Upper lobe of right lung (tissue), 1 donor: ENCODE measurements around the gene ITGBL1. TPM values are rescaled to one million over a fixed set of nuclear protein-coding genes. Genes with fewer than 3 reads are reported as not detected.

Source experiments
- ATAC-seq: fragments of 200-7000 bp; cut with Tn5 transposase; one replicate; pipeline ENCODE4 v1.9.1; 2020; ENCODE audit warnings: mild to moderate bottlenecking, moderate library complexity
- DNase-seq: peaks from one replicate; pipeline ENCODE4 v3.0.0-alpha.2; 2020
- H3K27ac ChIP-seq: fragments of 200-600 bp; one replicate; pipeline ENCODE4 v1.8.0; 2022
- H3K27me3 ChIP-seq: fragments of 200-600 bp; one replicate; pipeline ENCODE4 v1.8.0; 2022; ENCODE audit warnings: mild to moderate bottlenecking
- H3K36me3 ChIP-seq: fragments of 200-600 bp; one replicate; pipeline ENCODE4 v1.8.0; 2022
- H3K4me1 ChIP-seq: fragments of 200-600 bp; one replicate; pipeline ENCODE4 v1.8.0; 2022
- H3K4me3 ChIP-seq: fragments of 200-600 bp; one replicate; pipeline ENCODE4 v1.8.0; 2022; ENCODE audit warnings: mild to moderate bottlenecking
- H3K9me3 ChIP-seq: fragments of 200-600 bp; one replicate; pipeline ENCODE4 v1.8.0; 2022
- intact Hi-C: fragments of 100-400 bp; cut with DNase I; formaldehyde crosslinking; loops from one replicate; pipeline ENCODE4 v1.11.0; 2022
- total RNA-seq: library from RNA; stranded (reverse); fragmentation: NEBNext Ultra II Directional; extraction: Animal tissue kit (Norgen Biotek cat#: 25700); gene quantifications from one replicate; pipeline ENCODE4 v1.2.1, GENCODE V29; 2021
- TF ChIP-seq, protein P1 (sequence below): fragments of 200-600 bp; IDR thresholded peaks from one replicate; pipeline ENCODE4 v1.8.0; 2022; ENCODE audit warnings: antibody characterized with exemption
- donor health status: DM: no; HTN: yes; CAD: no; lungs with severe emphysema.

Gene ITGBL1
- total RNA-seq, 1 donor from 2014 or later = 43.6 TPM

DNA sequence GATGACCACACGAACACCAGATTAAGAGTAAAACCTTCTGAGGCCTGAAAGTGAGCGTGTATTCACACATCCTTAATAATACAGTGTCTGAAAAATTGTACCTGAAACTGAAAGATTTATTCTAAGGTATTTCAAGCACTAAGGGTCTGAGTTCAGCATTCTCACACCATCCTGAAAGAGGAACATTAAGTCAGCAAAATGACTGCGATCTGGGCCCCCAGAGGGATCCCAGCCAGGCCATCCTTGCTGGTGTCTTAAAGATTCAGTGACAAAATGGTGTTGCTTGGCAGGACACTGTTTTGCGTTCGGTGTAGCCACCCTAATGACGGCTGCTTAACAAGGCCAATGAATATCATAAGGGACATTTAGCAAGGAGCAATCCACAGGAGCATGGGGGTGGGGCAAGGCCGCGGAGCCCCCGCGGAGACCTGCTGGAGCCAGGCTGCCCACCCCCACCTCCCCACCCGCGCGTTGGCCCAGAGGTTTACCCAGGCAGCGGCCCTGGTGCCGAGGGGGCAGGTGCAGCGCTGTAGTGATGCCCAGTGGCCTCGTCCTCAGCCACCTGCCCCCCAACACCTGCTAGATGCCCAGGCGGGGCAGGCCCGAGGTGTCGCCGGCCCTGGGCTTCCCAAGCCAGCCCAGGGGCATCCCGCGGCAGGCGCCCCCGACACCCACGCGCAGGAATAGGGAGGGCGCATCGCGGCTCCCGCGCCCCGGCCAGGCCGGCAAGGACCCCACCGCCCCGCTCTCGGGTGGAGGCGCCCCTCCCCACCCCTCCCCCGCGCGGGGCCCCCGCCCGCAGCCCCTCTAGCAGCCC lies 36.9 kb upstream of the ITGBL1 start:
- Histone ChIP-seq H3K4me3 (peak overlapping the region; percentile 52), H3K27me3 (peaks cover 25% of the 10 kb centered on the region), H3K9me3 (no peaks in the 10 kb centered on the region), H3K27ac (no peak overlapping the region), H3K36me3 (no peaks in the 10 kb centered on the region), H3K4me1 (no peaks in the 10 kb centered on the region)
- ATAC-seq (peak; percentile 44), DNase-seq (no peak)
- TF ChIP-seq, protein P1, sequence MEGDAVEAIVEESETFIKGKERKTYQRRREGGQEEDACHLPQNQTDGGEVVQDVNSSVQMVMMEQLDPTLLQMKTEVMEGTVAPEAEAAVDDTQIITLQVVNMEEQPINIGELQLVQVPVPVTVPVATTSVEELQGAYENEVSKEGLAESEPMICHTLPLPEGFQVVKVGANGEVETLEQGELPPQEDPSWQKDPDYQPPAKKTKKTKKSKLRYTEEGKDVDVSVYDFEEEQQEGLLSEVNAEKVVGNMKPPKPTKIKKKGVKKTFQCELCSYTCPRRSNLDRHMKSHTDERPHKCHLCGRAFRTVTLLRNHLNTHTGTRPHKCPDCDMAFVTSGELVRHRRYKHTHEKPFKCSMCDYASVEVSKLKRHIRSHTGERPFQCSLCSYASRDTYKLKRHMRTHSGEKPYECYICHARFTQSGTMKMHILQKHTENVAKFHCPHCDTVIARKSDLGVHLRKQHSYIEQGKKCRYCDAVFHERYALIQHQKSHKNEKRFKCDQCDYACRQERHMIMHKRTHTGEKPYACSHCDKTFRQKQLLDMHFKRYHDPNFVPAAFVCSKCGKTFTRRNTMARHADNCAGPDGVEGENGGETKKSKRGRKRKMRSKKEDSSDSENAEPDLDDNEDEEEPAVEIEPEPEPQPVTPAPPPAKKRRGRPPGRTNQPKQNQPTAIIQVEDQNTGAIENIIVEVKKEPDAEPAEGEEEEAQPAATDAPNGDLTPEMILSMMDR = no peak
- intact Hi-C loops = no loop called here

DNA sequence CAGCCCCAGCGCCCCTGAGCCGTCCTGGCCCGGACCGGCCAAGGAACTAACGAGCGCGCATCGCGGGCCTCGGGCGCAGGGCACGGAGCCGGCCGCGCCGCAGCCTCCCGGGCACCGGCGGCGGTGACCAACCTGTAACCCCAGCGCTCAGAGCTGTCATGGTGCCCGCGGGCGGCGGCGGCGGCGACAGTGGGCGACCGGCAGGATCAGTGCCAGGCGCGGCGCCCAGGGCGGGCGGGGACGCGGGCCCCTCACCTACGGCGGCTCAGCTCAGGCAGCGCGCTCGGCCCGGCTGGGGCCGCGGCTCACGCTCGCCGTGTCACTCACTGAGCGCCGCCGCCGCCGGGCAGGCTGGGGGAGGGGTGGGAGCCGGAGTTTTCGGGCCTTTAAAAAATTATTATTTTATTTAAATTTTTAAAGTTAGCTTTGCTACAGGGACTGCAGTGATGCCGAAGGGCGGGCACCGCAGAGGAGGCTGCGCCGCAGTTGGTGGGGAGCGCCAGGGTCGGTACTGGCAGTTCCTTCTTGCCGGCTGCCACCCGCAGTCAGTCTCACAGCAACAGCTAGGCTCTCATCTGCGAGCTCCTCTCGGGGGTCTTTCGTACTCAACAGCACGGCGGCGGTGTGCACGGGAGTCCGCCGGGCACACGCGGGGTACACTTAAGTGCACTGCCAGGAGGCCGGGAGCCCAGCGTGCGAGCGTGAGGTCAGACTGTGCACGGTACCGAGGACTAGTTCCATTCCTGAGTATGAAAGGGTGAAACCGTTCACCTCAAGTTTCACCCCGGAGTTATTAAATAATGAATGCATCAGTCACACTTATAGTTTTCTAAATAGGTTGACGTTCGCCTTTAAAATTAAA lies 36.1 kb upstream of the ITGBL1 start, which contains the start of gene NALCN:
NALCN (minus strand) TSS at position 328 of the 862 bp plus-strand sequence. CDS start 17,382 bp downstream, outside the sequence.
- TF ChIP-seq, protein P1 = no peak
- intact Hi-C loops = no loop called here
- H3K4me3 ChIP-seq = peak within 1 kb of the TSS; percentile 52
- H3K27ac ChIP-seq = no peak within 1 kb of the TSS
- H3K9me3 ChIP-seq = no peaks in the 10 kb centered on the region
- H3K4me1 ChIP-seq = no peaks in the 10 kb centered on the region
- peak; percentile 70 for ATAC-seq
- H3K36me3 ChIP-seq = no peaks in the 10 kb centered on the region
- no peak for DNase-seq
- peaks cover 25% of the 10 kb centered on the region for H3K27me3 ChIP-seq

DNA sequence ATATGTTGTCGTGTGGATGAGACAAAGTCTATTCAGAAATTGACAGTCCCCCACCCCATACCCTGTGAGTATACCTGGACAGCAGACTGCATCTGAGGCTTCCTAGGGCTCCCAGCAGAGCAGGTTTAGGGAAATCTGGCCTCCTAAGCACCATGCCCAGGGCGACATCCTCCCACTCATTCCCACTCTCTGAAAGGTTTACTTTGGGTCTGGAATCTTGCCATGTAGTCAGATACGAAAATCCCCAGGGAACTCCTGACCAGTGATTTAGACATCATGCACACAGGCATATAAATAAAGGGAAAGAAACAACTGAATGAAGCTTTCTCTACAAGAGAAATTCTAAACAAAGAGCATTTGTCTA lies 35.5 kb upstream of the ITGBL1 start:
- peaks cover 25% of the 10 kb centered on the region for H3K27me3 ChIP-seq
- H3K4me1 ChIP-seq = no peaks in the 10 kb centered on the region
- H3K36me3 ChIP-seq = no peaks in the 10 kb centered on the region
- intact Hi-C loops = no loop called here
- TF ChIP-seq, protein P1 = no peak
- ATAC-seq (no peak), DNase-seq (no peak)
- no peak overlapping the region for H3K27ac ChIP-seq
- peak overlapping the region; percentile 52 for H3K4me3 ChIP-seq
- no peaks in the 10 kb centered on the region for H3K9me3 ChIP-seq

DNA sequence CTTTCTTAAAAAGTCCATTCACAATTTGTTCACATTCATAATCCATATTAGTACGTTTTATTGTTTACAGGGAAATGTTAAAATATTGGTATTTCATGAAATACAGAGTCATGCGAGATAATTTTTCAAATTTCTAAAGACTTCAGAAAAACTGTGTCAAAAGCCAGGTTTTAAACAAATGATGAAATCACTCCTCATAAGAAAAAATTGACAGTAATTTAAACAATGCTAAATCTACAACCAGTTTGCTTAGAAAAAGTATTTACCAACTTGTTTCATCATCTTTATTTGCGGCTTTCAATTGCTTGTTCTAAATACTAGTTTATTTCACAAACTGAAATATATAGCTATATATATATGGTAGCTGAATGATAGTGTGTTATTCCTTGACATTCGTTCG lies 35.0 kb upstream of the ITGBL1 start:
- Histone ChIP-seq H3K27me3 (peaks cover 25% of the 10 kb centered on the region), H3K4me1 (no peaks in the 10 kb centered on the region), H3K27ac (no peak overlapping the region), H3K4me3 (no peak overlapping the region), H3K36me3 (no peaks in the 10 kb centered on the region), H3K9me3 (no peaks in the 10 kb centered on the region)
- intact Hi-C loops = no loop called here
- TF ChIP-seq, protein P1 = no peak
- no peak for ATAC-seq
- no peak for DNase-seq

DNA sequence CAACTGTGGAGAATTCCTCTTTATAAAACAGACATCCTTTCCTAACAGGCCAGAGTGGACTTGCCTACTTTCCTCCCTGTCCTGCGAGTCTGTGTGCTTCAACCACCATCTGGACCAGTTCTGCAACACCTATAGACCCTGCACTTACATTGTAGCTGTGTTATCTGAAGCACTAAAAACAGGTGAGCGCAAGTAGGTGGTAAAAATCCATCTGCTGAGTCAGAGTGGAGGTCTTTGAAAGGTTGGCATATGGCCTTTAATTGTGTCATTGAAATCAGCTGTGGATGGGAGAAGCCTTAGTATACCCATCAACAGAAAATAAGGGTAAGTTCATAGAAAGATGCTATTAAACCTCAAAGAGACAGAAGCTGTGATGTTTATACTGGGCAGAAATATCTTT lies 28.6 kb upstream of the ITGBL1 start:
- TF ChIP-seq, protein P1 = no peak
- H3K36me3 ChIP-seq = no peaks in the 10 kb centered on the region
- ATAC-seq = no peak
- H3K27me3 ChIP-seq = no peaks in the 10 kb centered on the region
- H3K4me3 ChIP-seq = no peak overlapping the region
- H3K4me1 ChIP-seq = no peaks in the 10 kb centered on the region
- H3K27ac ChIP-seq = no peak overlapping the region
- H3K9me3 ChIP-seq = no peaks in the 10 kb centered on the region
- no peak for DNase-seq
- intact Hi-C loops = no loop called here
